Ishikawa (cell line): ENCODE results near the gene IGFBP7.

Experiments used
- CEBPB ChIP-seq: IDR thresholded peaks from 2 replicates; pipeline ENCODE4 v1.6.1; 2012
- CREB1 ChIP-seq: IDR thresholded peaks from 2 replicates; pipeline ENCODE4 v1.6.1; 2012; ENCODE audit warnings: low read depth
- EGR1 ChIP-seq: IDR thresholded peaks from 2 replicates; pipeline ENCODE4 v1.6.1; 2012
- EP300 ChIP-seq: IDR thresholded peaks from 2 replicates; pipeline ENCODE4 v1.6.1; 2012; ENCODE audit warnings: borderline replicate concordance
- FOXM1 ChIP-seq: IDR thresholded peaks from 2 replicates; pipeline ENCODE4 v1.6.1; 2012; ENCODE audit warnings: low read depth, borderline replicate concordance
- NFIC ChIP-seq: IDR thresholded peaks from 2 replicates; pipeline ENCODE4 v1.6.1; 2012
- RAD21 ChIP-seq: IDR thresholded peaks from 2 replicates; pipeline ENCODE4 v1.6.1; 2012; ENCODE audit warnings: low read depth
- TAF1 ChIP-seq: IDR thresholded peaks from 2 replicates; pipeline ENCODE4 v1.6.1; 2012; ENCODE audit warnings: low read depth, mild to moderate bottlenecking
- TCF12 ChIP-seq: IDR thresholded peaks from 2 replicates; pipeline ENCODE4 v1.6.1; 2012; ENCODE audit warnings: low read depth
- TEAD4 ChIP-seq: IDR thresholded peaks from 2 replicates; pipeline ENCODE4 v1.6.1; 2012
- YY1 ChIP-seq: IDR thresholded peaks from 2 replicates; pipeline ENCODE4 v1.6.1; 2012; ENCODE audit warnings: low read depth
- ZBTB7A ChIP-seq: IDR thresholded peaks from 2 replicates; pipeline ENCODE4 v1.6.1; 2012; ENCODE audit warnings: low read depth
- TF ChIP-seq, protein P1 (sequence below): IDR thresholded peaks from 2 replicates; pipeline ENCODE4 v1.6.1; 2012
- TF ChIP-seq, protein P2 (sequence below): IDR thresholded peaks from 2 replicates; pipeline ENCODE4 v1.6.1; 2012
- TF ChIP-seq, protein P3 (sequence below): IDR thresholded peaks from 2 replicates; pipeline ENCODE4 v1.6.1; 2012; ENCODE audit warnings: low read depth, mild to moderate bottlenecking

Gene IGFBP7

DNA sequence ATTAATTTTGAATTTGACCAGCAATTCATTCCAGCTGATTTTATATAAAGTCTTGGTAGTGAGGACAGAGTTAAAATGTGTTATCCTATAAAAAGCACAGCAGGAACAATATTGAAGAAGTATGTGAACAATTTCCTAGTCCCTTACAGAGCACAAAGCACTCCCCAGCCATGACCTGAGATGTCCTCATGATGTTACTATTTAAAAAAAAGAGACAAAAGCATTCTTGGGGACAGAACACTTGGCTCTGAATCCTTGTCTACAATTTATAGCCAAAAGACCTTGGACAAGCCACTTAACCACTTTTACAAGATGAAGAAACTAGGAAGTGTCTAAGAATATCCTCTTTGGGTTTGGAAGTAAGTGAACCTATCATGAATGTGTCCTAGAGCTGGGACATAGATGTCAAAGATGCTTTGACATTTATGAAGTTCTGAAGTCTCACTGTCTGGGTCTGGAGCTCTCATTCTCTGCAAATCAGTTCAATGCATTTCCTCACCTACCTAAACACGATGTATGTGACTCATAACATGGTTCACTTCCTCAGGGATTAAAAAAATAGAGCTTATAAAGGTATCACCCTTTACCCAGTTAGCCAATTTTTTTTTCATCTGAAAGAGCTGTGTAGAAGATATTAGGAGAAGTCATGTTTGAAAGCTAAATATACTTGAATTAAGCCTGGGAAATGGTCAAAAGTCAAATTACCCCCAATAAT, 61.4 kb downstream of the IGFBP7 start:
- TF ChIP-seq NFIC (no peak; the same call in 1 of the 2 replicates), EP300 (no peak), CEBPB (no peak), FOXM1 (no peak), TEAD4 (no peak)
- TF ChIP-seq, protein P1, sequence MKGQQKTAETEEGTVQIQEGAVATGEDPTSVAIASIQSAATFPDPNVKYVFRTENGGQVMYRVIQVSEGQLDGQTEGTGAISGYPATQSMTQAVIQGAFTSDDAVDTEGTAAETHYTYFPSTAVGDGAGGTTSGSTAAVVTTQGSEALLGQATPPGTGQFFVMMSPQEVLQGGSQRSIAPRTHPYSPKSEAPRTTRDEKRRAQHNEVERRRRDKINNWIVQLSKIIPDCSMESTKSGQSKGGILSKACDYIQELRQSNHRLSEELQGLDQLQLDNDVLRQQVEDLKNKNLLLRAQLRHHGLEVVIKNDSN = no peak

DNA sequence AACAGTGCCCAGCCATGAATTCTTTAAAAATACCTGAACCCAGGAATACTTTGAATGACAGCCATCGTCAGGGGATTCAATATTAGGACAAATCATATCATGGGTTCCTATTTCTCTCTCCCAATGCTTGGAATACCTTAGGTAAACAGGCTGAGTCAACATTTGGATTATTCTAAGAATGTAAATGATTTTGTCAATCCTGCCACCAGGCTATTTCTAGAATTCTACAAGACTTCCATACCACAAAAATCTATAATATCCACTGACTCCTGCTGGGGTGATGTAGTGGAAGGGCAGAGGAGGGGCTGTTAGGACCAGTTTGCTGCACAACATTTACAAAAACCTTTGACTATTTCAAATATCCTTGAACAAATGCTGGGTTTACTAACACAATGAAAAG, 65.2 kb downstream of the IGFBP7 start:
- TF ChIP-seq, protein P2, sequence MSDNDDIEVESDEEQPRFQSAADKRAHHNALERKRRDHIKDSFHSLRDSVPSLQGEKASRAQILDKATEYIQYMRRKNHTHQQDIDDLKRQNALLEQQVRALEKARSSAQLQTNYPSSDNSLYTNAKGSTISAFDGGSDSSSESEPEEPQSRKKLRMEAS = no peak
- TF ChIP-seq TEAD4 (0 out of 2 replicates have a peak, but pooled peaks have one; percentile 16), ZBTB7A (no peak)
- TF ChIP-seq, protein P1 = no peak

DNA sequence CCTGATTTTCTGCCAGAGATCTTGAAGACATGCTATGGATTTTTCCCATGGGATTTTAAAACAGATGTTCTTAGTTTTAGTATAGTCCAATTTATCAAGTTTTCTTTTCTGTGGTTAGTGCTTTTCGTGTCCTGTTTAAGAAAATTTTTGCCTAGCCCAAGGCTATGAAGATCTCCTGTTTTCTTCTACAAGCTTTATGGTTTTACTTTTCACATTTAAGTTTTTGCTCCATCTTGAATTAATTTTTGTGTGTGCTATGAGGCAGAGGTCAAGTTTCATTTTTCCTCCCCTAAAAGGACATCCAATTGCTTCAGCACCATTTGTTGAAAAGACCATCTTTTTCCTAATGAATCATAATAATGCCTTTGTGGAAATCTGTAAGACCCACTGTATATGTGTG, 65.9 kb downstream of the IGFBP7 start:
- no peak for TF ChIP-seq YY1
- no peak for TF ChIP-seq TAF1
- TF ChIP-seq, protein P1 = no peak

DNA sequence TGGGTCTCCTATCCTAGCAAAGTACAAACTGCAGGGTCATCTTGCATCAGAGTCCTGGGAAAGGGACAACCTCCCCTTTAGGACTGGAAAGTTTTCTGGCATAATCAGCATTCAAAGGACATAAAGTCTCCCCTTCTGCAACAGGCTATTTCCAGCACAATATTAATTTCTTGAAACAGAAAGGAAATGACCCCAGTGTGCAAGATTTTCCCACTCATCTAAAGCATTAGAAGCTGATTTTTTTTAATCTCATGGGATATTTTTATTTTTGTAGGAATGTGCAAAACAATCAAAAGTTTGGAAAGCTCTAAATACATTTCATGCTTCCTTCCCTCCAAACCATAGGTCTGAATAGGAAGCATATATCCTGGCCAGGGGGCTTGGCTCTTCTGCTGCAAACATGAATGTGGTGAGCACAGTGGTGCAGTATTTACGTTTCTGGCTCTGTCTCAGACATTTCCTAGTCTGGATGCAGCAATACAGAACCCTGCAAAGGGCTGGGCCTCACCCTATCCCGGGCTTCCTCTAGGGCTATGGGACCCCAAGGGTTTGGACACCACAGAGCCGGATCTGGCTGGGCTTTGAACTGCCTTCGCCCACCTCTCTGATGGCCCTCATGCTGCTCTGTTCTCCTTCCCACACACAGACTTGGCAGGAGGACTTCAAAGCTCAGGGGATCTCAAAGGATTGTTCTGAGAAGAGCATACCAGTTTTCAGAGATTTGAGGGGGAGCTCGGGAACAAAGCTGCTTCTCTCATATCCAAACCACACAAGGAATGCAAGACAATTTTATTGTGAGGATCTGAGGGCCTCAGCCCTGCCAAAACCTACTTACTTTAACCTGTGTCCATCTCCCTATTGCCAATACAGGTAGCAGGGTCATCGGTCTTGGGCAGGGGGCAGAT, 66.6 kb downstream of the IGFBP7 start:
- no peak for TF ChIP-seq CREB1
- TF ChIP-seq CEBPB = no peak
- TF ChIP-seq EGR1 = no peak
- TF ChIP-seq TEAD4 = no peak
- TF ChIP-seq YY1 = no peak
- TF ChIP-seq, protein P1 = no peak
- TF ChIP-seq, protein P3, sequence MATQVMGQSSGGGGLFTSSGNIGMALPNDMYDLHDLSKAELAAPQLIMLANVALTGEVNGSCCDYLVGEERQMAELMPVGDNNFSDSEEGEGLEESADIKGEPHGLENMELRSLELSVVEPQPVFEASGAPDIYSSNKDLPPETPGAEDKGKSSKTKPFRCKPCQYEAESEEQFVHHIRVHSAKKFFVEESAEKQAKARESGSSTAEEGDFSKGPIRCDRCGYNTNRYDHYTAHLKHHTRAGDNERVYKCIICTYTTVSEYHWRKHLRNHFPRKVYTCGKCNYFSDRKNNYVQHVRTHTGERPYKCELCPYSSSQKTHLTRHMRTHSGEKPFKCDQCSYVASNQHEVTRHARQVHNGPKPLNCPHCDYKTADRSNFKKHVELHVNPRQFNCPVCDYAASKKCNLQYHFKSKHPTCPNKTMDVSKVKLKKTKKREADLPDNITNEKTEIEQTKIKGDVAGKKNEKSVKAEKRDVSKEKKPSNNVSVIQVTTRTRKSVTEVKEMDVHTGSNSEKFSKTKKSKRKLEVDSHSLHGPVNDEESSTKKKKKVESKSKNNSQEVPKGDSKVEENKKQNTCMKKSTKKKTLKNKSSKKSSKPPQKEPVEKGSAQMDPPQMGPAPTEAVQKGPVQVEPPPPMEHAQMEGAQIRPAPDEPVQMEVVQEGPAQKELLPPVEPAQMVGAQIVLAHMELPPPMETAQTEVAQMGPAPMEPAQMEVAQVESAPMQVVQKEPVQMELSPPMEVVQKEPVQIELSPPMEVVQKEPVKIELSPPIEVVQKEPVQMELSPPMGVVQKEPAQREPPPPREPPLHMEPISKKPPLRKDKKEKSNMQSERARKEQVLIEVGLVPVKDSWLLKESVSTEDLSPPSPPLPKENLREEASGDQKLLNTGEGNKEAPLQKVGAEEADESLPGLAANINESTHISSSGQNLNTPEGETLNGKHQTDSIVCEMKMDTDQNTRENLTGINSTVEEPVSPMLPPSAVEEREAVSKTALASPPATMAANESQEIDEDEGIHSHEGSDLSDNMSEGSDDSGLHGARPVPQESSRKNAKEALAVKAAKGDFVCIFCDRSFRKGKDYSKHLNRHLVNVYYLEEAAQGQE = no peak
- TF ChIP-seq TCF12 = no peak
- TF ChIP-seq, protein P2 = no peak
- no peak for TF ChIP-seq FOXM1
- TF ChIP-seq TAF1 = no peak
- no peak for TF ChIP-seq RAD21
- no peak for TF ChIP-seq ZBTB7A
- TF ChIP-seq NFIC = no peak
- no peak for TF ChIP-seq EP300

DNA sequence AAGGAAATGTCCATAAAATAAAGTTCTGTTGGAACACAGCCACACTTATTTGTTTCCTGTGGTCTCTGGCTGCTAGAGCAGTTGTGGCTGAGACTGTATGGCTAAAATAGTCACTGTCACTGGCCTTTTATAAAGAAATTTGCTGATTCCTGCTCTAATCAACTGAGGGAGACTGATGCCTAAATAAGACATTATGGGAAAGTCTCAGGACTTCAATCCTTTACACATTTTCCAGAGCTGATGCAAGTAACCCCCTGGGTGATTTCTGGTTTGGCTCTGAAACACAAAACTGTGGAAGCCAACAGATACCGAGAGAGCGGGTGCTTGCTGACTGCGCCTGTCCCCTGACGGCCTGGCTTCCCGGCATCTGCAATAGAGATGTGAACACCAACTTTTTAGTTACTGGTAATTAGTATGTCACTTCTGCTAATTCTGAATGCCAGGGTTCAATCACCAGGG, 67.4 kb downstream of the IGFBP7 start:
- TF ChIP-seq FOXM1 (no peak), CREB1 (no peak), TCF12 (no peak), YY1 (no peak), ZBTB7A (no peak), NFIC (no peak)
- TF ChIP-seq, protein P2 = no peak
- TF ChIP-seq, protein P1 = no peak
- TF ChIP-seq, protein P3 = no peak
